H1 (cell line): ENCODE measurements around the gene MYO16. TPM values are rescaled to one million over a fixed set of nuclear protein-coding genes. Genes with fewer than 3 reads are reported as not detected.

Experiments used
- CTCF ChIA-PET: fragments of 300-600 bp; sonication (Branson Sonifier 250); formaldehyde crosslinking; loops from one replicate; lab custom pipeline; 2021; ENCODE audit not compliant: partially characterized antibody; lab: Charles Lee
- POLR2A ChIA-PET: fragments of 300-600 bp; sonication (Branson Sonifier 250); formaldehyde crosslinking; loops from one replicate; lab custom pipeline; 2021; ENCODE audit warnings: inconsistent platforms; ENCODE audit not compliant: partially characterized antibody; lab: Charles Lee
- DNase-seq, 2 experiments: peaks; one replicate each; pipeline versions ENCODE4 v3.0.0 to v3.0.0-alpha.2; 2010 to 2022; ENCODE audit warnings: low spot score in 2 of 2, low read depth in 1 of 2, mixed read lengths in 1 of 2
- FAIRE-seq: peaks from 2 replicates; lab custom pipeline; 2011; peaks lifted over from hg19 to GRCh38; lab: Jason Lieb, UNC
- H2AFZ ChIP-seq: 2 replicates; pipeline ENCODE4 v1.8.1; 2012; ENCODE audit warnings: low read length, inconsistent platforms
- H2AK5ac ChIP-seq: 2 replicates; pipeline ENCODE4 v1.6.1; 2013; ENCODE audit warnings: low read depth, low read length
- H2BK120ac ChIP-seq: replicated peaks from 2 replicates; pipeline ENCODE3; 2013; ENCODE audit warnings: low read depth, low read length, inconsistent platforms
- H2BK12ac ChIP-seq: 2 replicates; pipeline ENCODE4 v1.6.1; 2013; ENCODE audit warnings: low read depth, low read length
- H2BK15ac ChIP-seq: 2 replicates; pipeline ENCODE4 v1.6.1; 2013; ENCODE audit warnings: low read length
- H2BK20ac ChIP-seq: 2 replicates; pipeline ENCODE4 v1.6.1; 2013; ENCODE audit warnings: low read length
- H2BK5ac ChIP-seq: 2 replicates; pipeline ENCODE4 v1.6.1; 2013; ENCODE audit warnings: low read depth, low read length
- H3K14ac ChIP-seq: 2 replicates; pipeline ENCODE4 v1.6.1; 2013; ENCODE audit warnings: inconsistent platforms; ENCODE audit not compliant: insufficient read length
- H3K18ac ChIP-seq: 2 replicates; pipeline ENCODE4 v1.6.1; 2013; ENCODE audit warnings: low read length; ENCODE audit errors: extremely low read depth
- H3K23ac ChIP-seq: 2 replicates; pipeline ENCODE4 v1.6.1; 2013; ENCODE audit warnings: inconsistent platforms; ENCODE audit not compliant: insufficient read length
- H3K23me2 ChIP-seq: 2 replicates; pipeline ENCODE4 v1.6.1; 2013; ENCODE audit warnings: low read depth, low read length
- H3K27ac ChIP-seq: 2 replicates; pipeline ENCODE4 v1.6.1; 2011; ENCODE audit warnings: low read depth, low read length, inconsistent platforms
- H3K27me3 ChIP-seq, 4 experiments: replicated peaks in 1 of 4; 1 replicate in 1 of 4; 2 replicates in 3 of 4; pipeline versions ENCODE4 v1.6.1 to v1.8.1; 2011 to 2013; ENCODE audit warnings: low read length in 3 of 4, mild to moderate bottlenecking in 3 of 4, inconsistent platforms in 2 of 4, mixed read lengths in 2 of 4, moderate library complexity in 1 of 4; ENCODE audit not compliant: control insufficient read depth in 3 of 4, insufficient read depth in 3 of 4; ENCODE audit errors: extremely low read depth in 1 of 4
- H3K36me3 ChIP-seq, 4 experiments: 2 replicates each; pipeline versions ENCODE4 v1.6.1 to v1.8.1; 2011 to 2013; ENCODE audit warnings: mild to moderate bottlenecking in 4 of 4, low read length in 3 of 4, moderate library complexity in 2 of 4, control low read depth in 1 of 4, inconsistent platforms in 1 of 4; ENCODE audit not compliant: insufficient read depth in 4 of 4, control insufficient read depth in 2 of 4
- H3K4ac ChIP-seq: replicated peaks from 2 replicates; pipeline ENCODE3; 2013; ENCODE audit warnings: low read length, low read depth, mixed read lengths, inconsistent platforms; ENCODE audit not compliant: insufficient read length
- H3K4me1 ChIP-seq, 4 experiments: replicated peaks in 1 of 4; 1 replicate in 1 of 4; 2 replicates in 3 of 4; pipeline versions ENCODE4 v1.6.1 to v1.8.1; 2011 to 2013; ENCODE audit warnings: low read length in 3 of 4, inconsistent platforms in 2 of 4, mixed read lengths in 1 of 4; ENCODE audit not compliant: insufficient read depth in 4 of 4, control insufficient read depth in 3 of 4
- H3K4me2 ChIP-seq, 2 experiments: 2 replicates each; pipeline versions ENCODE4 v1.6.1 to v1.8.1; 2011 to 2013; ENCODE audit warnings: low read depth in 2 of 2, low read length in 2 of 2, control low read depth in 1 of 2, inconsistent platforms in 1 of 2, mild to moderate bottlenecking in 1 of 2; ENCODE audit not compliant: insufficient read depth in 1 of 2
- H3K4me3 ChIP-seq, 4 experiments: fragments of 200-600, 300-600 bp in 1 of 4; sonication (generic), shearing (Covaris generic), sonication (Bioruptor Twin) in 1 of 4; 2 replicates each; pipeline versions ENCODE4 v1.5.1 to v1.8.1; 2011 to 2016; ENCODE audit warnings: low read length in 4 of 4, low read depth in 3 of 4, control low read depth in 2 of 4, inconsistent platforms in 2 of 4, mild to moderate bottlenecking in 2 of 4, mixed read lengths in 1 of 4, moderate library complexity in 1 of 4; ENCODE audit not compliant: insufficient read depth in 2 of 4; ENCODE audit errors: extremely low read depth in 1 of 4
- H3K56ac ChIP-seq: replicated peaks from 2 replicates; pipeline ENCODE3; 2013; ENCODE audit warnings: low read depth, mild to moderate bottlenecking, mixed read lengths, low read length, inconsistent platforms; ENCODE audit not compliant: insufficient read length
- H3K79me1 ChIP-seq: 2 replicates; pipeline ENCODE4 v1.6.1; 2013; ENCODE audit warnings: low read depth, low read length, control low read depth
- H3K79me2 ChIP-seq, 2 experiments: 2 replicates each; pipeline versions ENCODE4 v1.6.1 to v1.8.1; 2012 to 2013; ENCODE audit warnings: low read length in 2 of 2, mild to moderate bottlenecking in 2 of 2, inconsistent platforms in 1 of 2; ENCODE audit not compliant: insufficient read depth in 2 of 2, control insufficient read depth in 1 of 2
- H3K9ac ChIP-seq, 4 experiments: replicated peaks in 1 of 4; 1 replicate in 1 of 4; 2 replicates in 3 of 4; pipeline versions ENCODE4 v1.6.1 to v1.8.1; 2011 to 2013; ENCODE audit warnings: low read depth in 3 of 4, low read length in 3 of 4, control low read depth in 2 of 4, mild to moderate bottlenecking in 2 of 4, moderate library complexity in 2 of 4, inconsistent platforms in 1 of 4; ENCODE audit errors: extremely low read depth in 1 of 4
- H3K9me3 ChIP-seq, 2 experiments: 2 replicates each; pipeline versions ENCODE4 v1.6.1 to v1.8.1; 2012 to 2013; ENCODE audit warnings: mild to moderate bottlenecking in 2 of 2, moderate library complexity in 2 of 2, control low read depth in 1 of 2, inconsistent platforms in 1 of 2, low read depth in 1 of 2, low read length in 1 of 2, mixed read lengths in 1 of 2; ENCODE audit not compliant: insufficient read depth in 2 of 2
- H4K20me1 ChIP-seq, 2 experiments: replicated peaks in 1 of 2; 2 replicates each; pipeline versions ENCODE3 to v1.8.1; 2011 to 2013; ENCODE audit warnings: inconsistent platforms in 2 of 2, low read length in 2 of 2, mild to moderate bottlenecking in 1 of 2; ENCODE audit not compliant: insufficient read depth in 2 of 2, control insufficient read depth in 1 of 2
- H4K5ac ChIP-seq: 2 replicates; pipeline ENCODE4 v1.6.1; 2013; ENCODE audit warnings: low read length, low read depth, mixed read lengths, inconsistent platforms; ENCODE audit not compliant: insufficient read length
- H4K8ac ChIP-seq: 2 replicates; pipeline ENCODE4 v1.8.0; 2013; ENCODE audit warnings: mild to moderate bottlenecking, moderate library complexity, low read length, inconsistent platforms; ENCODE audit not compliant: insufficient read depth; ENCODE audit errors: extremely low read depth
- H4K91ac ChIP-seq: replicated peaks from 2 replicates; pipeline ENCODE3; 2013; ENCODE audit warnings: low read length, mixed read lengths, inconsistent platforms; ENCODE audit not compliant: insufficient read length
- ASH2L ChIP-seq: fragments of 200-600, 300-600 bp; sonication (generic); IDR thresholded peaks from one replicate; pipeline ENCODE4 v1.7.1; 2017; ENCODE audit warnings: low read length
- CBX8 ChIP-seq: fragments of 300-800, 300-1000 bp; sonication (generic); IDR thresholded peaks from 2 replicates; pipeline ENCODE4 v1.7.1; 2016; ENCODE audit warnings: low read depth, low read length, borderline replicate concordance
- CREB1 ChIP-seq: IDR thresholded peaks from 2 replicates; pipeline ENCODE4 v1.6.1; 2012; ENCODE audit warnings: inconsistent platforms
- E2F6 ChIP-seq: IDR thresholded peaks from 2 replicates; pipeline ENCODE4 v1.6.1; 2012; ENCODE audit warnings: inconsistent platforms
- EP300 ChIP-seq, 2 experiments: IDR thresholded peaks; 1 replicate in 1 of 2; 2 replicates in 1 of 2; pipeline ENCODE4 v1.6.1; 2011 to 2012; ENCODE audit warnings: low read depth in 2 of 2, low read length in 2 of 2, mild to moderate bottlenecking in 2 of 2, borderline replicate concordance in 1 of 2, inconsistent platforms in 1 of 2, moderate library complexity in 1 of 2
- FOSL1 ChIP-seq: IDR thresholded peaks from 2 replicates; pipeline ENCODE4 v1.6.1; 2011; ENCODE audit warnings: mild to moderate bottlenecking, low read depth, low read length, moderate library complexity; ENCODE audit not compliant: insufficient read depth
- KDM1A ChIP-seq: fragments of 200-600, 300-600 bp; sonication (generic); IDR thresholded peaks from 2 replicates; pipeline ENCODE4 v1.7.1; 2016; ENCODE audit warnings: mild to moderate bottlenecking, low read length, borderline replicate concordance
- KDM4A ChIP-seq: IDR thresholded peaks from one replicate; pipeline ENCODE4 v1.7.1; 2012; ENCODE audit warnings: low read depth, mild to moderate bottlenecking, moderate library complexity, low read length, inconsistent platforms; ENCODE audit not compliant: severe bottlenecking
- POLR2AphosphoS5 ChIP-seq: IDR thresholded peaks from 2 replicates; pipeline ENCODE4 v1.6.1; 2011; ENCODE audit warnings: low read depth, low read length
- POU5F1 ChIP-seq: IDR thresholded peaks from 2 replicates; pipeline ENCODE4 v1.6.1; 2011; ENCODE audit warnings: low read depth, mild to moderate bottlenecking, low read length, moderate library complexity
- SIX5 ChIP-seq: IDR thresholded peaks from 2 replicates; pipeline ENCODE4 v1.6.1; 2011; ENCODE audit warnings: mild to moderate bottlenecking, low read depth, low read length
- SRF ChIP-seq: IDR thresholded peaks from 2 replicates; pipeline ENCODE4 v1.6.1; 2011; ENCODE audit warnings: mild to moderate bottlenecking, low read depth, low read length, moderate library complexity
- TEAD4 ChIP-seq: IDR thresholded peaks from 2 replicates; pipeline ENCODE4 v1.6.1; 2012; ENCODE audit warnings: low read depth, low read length, inconsistent platforms, mixed read lengths
- ZNF274 ChIP-seq: IDR thresholded peaks from 2 replicates; pipeline ENCODE4 v1.7.0; 2012; ENCODE audit warnings: low read length, borderline replicate concordance; ENCODE audit errors: extremely low read depth
- WGBS, 2 experiments: shearing (Covaris generic) in 1 of 2; methylation state at CpG; one replicate each; pipeline versions ENCODE4 v1.1.6 to v1.1.7; 2013 to 2015; ENCODE audit warnings: low lambda C conversion rate in 2 of 2, mixed read lengths in 2 of 2, inconsistent platforms in 1 of 2, low coverage in 1 of 2, missing lambda C conversion rate in 1 of 2; ENCODE audit not compliant: insufficient replicate concordance in 2 of 2, insufficient coverage in 1 of 2, insufficient read length in 1 of 2; ENCODE audit errors: extremely low coverage in 1 of 2, missing lambda C conversion rate in 1 of 2; 5-methylcytosine and 5-hydroxymethylcytosine counted together
- polyA plus RNA-seq, 7 experiments: library from polyadenylated mRNA; depleted of rRNA in 3 of 7; stranded (reverse) in 5 of 7; unstranded in 2 of 7; fragments of >200 nt in 5 of 7; fragments of 200-250 nt in 2 of 7; gene quantifications; 1 replicate in 5 of 7; 2 replicates in 1 of 7; 4 replicates in 1 of 7; pipeline versions ENCODE4 v1.2.1 to v1.2.3, GENCODE V29; 2011 to 2013; ENCODE audit warnings: missing spikeins in 2 of 7, mixed read lengths in 2 of 7
- total RNA-seq: library from RNA; stranded (reverse); fragmentation: NEBNext Ultra II Directional; extraction: Animal tissue kit (Norgen Biotek cat#: 25700); gene quantifications from 2 replicates; pipeline ENCODE4 v1.2.1, GENCODE V29; 2021
- TF ChIP-seq, protein P1 (sequence below): IDR thresholded peaks from 2 replicates; pipeline ENCODE4 v1.6.1; 2012; ENCODE audit warnings: inconsistent platforms

Gene MYO16
- total and polyA plus RNA-seq, 2 of the 8 experiments (the other 6 are each of a cell fraction or from before 2014, with no cell fraction given) = 0.02 to 0.22 TPM

- Histone ChIP-seq H4K5ac (no peak overlapping the region), H3K23me2 (no peaks in the 10 kb centered on the region), H3K9me3 (no peaks in the 10 kb centered on the region; a peak in 1 of 4 replicates), H3K23ac (no peak overlapping the region), H4K8ac (no peak overlapping the region), H3K14ac (no peak overlapping the region), H3K79me1 (no peaks in the 10 kb centered on the region), H4K20me1 (no peaks in the 10 kb centered on the region), H3K4me2 (no peak overlapping the region), H3K79me2 (no peaks in the 10 kb centered on the region), H3K36me3 (no peaks in the 10 kb centered on the region), H4K91ac (no peak overlapping the region), H2BK12ac (no peak overlapping the region), H3K4me1 (no peaks in the 10 kb centered on the region), H3K18ac (no peak overlapping the region), H3K27me3 (no peaks in the 10 kb centered on the region), H2BK20ac (no peak overlapping the region), H2BK120ac (no peak overlapping the region), H2AFZ (no peak overlapping the region), H3K4me3 (no peak overlapping the region), H2AK5ac (no peak overlapping the region), H2BK15ac (no peak overlapping the region), H2BK5ac (no peak overlapping the region), H3K27ac (no peak overlapping the region), H3K4ac (no peak overlapping the region), H3K56ac (no peak overlapping the region), H3K9ac (no peak overlapping the region)
- ChIA-PET CTCF (no interaction called here), POLR2A (no interaction called here)
- FAIRE-seq (no peak), DNase-seq (no peak)
- 87% methylated on average over 2 of the region's 2 CpGs; no CpG with 5 or more reads in 1 of the 2 experiments for WGBS, 2 experiments
- no peak for TF ChIP-seq SIX5
- no peak for TF ChIP-seq TEAD4
- no peak for TF ChIP-seq ASH2L
- TF ChIP-seq ZNF274 = no peak
- no peak for TF ChIP-seq CREB1
- no peak for TF ChIP-seq SRF
- no peak for TF ChIP-seq POU5F1
- TF ChIP-seq EP300 (IDR thresholded peaks at IDR 0.05; ENCODE audit: borderline replicate concordance in 1 of 2, low read depth in 2 of 2, low read length in 2 of 2) = no peak
- no peak for TF ChIP-seq E2F6
- TF ChIP-seq CBX8 = no peak
- no peak for TF ChIP-seq KDM1A
- TF ChIP-seq KDM4A = no peak
- TF ChIP-seq FOSL1 = no peak
- TF ChIP-seq POLR2AphosphoS5 = no peak
- TF ChIP-seq, protein P1, sequence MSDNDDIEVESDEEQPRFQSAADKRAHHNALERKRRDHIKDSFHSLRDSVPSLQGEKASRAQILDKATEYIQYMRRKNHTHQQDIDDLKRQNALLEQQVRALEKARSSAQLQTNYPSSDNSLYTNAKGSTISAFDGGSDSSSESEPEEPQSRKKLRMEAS = no peak
Observed at GRCh38 chr13:108878732-108879131, 249.3 kb downstream of the MYO16 start.
